NCI-H774 (cell line): ENCODE data around the gene CD276.

Experiments used
- DNase-seq: peaks from one replicate; lab custom pipeline; 2025; lab: John Stamatoyannopoulos, UW

The CD276 gene

DNA sequence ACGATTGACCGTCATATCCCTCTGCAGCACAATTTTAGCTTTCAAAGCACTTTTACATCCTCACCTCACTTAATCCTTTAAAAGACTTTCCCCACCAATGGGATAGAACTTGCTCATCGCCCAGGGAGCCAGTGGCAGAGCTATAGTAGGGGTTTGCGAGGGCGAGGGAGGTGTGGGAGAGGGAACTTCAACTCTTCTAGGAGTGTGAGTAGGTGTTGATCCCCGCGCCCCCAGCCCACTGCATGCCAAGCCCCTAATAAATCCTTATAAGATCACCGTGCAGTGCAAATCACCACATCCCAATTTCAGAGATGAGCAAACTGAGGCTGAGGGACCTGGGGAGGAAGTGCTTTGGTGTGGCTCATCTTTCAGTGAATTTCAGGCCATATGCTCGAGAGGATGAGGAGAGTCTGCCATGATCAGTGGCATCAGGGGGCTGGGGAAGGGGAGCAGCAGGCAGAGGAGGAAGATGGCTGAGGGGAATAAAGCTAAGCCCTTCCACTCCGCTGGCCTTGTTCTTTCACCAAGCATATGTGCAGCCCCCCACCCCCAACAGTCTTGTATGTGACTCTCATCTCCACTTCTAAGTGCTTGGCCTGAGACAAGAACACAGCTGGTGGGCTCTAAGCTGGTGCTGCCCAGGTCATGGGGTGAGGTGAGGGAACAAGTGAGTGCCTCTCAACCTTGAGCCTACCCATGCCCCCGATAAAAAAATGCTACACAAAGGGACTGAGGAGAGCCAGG lies 63.8 kb downstream of the CD276 start:
- no peak for DNase-seq

DNA sequence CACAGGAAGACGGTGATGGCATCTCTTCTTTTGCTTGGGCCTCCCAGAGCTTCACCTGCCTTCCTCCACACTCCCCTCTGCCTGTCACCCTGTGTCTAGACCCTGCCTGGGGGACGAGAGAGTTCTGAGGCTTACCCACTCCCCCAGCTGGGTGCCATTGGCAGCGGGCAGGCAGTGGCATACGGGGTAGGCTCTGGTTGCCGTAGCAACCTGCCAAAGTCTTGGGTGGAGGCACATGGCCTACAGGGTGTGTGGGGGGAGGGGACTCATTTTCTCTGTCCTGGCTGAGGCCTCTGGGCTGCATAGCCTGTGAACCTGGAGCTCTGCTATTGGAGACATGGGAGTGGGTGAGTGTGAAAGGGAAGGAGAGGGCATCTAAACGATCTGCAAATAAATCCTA lies 64.5 kb downstream of the CD276 start:
- no peak for DNase-seq

DNA sequence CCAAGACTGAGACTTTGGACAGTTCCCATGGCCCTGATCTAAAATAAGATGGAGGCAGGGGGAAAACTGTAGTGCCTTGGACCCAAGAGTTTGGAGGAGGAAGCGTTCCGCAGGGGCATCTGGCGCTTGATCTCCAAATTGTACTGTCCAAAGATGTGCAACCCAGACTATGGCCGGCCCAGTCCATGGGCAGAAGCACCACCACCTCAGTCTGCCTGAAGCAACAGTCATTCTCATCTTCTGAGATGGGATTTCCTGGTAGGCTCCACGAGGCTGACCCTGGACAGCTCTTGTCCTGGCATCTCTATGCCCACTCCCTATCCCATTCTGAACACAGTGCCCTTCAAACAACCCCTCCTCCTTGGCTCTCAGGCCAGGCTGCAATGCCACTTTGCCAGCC lies 65.3 kb downstream of the CD276 start:
- DNase-seq = no peak

DNA sequence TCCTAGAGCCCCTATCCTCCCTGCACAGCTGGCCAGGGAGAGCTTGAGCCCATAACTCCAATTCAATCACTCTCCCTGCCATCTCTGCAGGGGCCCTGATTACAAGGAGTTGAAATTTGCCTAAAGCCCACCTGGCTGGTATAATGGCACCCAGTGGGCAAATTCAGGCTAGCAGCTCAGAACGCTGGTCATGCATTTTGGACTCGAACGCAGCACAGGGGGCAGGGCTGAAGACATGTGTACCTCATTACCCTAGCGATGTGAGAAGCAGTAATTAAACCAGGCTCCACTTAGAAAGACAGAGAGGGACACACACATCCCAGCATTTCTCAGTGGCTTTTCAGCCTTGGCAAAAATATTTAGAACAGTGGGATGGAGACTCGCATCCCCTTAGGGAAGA lies 65.8 kb downstream of the CD276 start:
- DNase-seq = no peak

DNA sequence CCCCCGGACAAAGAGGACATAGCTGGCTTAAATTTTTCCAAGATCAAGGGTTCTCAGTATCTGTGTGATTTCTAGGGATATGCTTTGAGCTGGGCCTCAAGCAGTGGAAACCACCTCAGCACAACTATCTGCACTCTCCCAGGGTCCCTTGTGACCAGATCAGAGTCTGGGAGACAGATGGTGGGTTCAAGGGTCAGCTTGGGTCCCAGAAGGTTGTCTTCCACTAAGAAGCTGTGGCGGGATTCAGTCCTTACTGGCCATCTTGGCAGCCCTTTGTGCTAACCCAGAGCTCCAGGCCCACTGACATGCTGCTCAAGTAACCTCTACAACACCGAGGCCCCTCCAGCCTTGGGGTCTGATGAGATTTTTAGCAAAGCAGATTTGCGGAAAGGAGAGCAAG lies 66.3 kb downstream of the CD276 start:
- no peak for DNase-seq

DNA sequence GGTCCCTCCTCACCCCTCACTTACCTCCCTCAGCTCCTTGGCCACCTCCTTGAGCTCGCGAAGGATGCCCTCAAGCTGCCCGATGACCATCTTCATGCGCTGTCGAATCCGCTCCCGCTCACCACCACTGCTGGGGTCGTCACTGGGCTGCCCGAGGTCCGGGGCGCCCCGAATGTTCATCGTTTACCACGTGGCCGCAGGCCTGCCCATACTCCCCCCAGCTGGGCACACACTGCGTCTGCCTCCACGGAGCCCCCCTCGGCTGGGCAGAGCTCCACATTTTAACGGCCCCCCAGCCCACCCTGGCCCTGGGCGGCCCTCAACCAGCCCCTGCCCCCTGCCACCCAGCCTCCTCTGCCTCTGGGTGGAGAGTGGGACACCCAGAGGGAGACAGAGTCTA lies 66.8 kb downstream of the CD276 start:
- no peak for DNase-seq

DNA sequence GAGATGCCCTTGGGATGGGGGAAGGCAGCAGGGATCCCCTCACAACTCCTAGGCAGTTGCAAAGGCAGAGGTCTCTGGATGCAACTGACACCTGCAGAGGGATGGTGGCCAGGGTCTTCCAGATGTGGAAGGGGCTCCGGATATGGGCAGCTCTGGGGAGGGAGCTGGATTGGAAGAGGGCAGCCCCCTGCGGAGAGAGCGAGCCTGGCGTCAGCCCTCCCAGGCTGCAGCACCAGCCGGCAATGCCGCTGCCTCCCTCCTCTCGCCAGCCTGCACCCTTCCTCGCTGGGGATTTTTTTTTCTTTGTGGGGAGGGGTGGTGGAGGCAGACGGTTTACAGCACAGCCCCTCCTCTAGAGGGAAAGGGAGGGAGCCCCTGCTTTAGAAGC lies 67.3 kb downstream of the CD276 start:
- DNase-seq = no peak

DNA sequence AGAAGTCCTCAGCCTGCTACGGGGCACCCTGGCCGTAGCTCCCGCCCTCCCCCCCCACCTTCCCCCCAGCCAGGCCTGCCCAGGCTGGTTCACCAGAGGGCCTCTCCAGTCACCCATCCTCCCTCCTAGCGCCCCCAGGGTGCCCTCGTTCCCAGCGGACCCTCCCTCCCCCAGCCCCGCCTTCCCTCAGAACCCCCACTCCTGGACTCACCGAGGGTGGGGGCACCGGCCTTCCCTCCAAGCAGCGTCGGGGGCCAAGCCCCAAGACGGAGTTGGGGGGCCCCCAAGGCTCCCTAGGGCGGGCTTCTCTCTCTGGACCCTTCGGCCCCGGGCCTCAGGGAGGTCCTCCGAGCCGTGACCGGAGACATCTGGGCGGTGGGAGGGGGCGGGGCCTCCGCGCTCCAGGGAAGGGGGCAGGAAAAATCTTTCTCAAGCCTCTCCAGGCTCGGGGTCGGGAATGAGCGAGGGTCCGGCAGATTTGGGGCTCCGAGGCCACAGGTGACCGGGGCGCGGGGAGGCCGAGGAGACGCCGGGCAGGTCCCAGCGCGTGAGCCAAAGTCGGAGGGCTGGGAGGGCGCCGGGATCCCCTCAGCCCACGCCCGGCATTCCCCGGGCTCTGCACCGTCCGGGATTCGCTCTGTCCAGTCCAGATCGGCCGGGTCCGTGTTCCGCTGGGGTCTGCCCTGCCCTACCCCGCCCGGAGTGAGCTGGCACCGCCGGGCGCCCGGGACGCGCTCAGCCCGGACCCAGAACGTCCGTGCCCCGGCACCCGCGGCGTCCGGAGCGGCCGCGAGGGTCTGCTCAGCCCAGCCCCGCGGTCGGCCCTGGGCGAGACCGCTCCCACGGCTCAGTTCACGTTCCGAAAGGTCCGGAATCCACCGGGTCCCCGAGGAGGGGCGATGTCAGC lies 68.0 kb downstream of the CD276 start:
- DNase-seq = no peak

DNA sequence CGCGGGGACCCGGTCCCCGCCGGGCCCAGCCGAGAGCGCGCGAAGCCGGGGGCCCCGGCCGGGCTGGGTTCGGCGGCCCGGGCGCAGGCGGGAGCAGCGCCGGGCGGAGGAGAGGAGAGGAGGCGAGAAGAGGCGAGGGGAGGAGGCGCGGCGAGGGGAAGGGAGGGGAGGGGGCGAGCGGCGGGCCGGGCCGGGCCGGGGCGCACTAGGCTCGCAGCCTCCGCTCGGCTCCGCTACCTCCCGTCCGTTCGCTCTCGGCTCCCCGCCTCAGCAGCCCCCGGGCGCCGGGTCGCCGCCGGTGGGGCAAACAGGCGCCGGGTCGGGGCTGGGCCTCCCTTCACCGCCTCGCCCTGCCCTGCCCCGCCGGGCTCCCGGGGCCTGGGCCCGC lies 68.6 kb downstream of the CD276 start:
- no peak for DNase-seq

DNA sequence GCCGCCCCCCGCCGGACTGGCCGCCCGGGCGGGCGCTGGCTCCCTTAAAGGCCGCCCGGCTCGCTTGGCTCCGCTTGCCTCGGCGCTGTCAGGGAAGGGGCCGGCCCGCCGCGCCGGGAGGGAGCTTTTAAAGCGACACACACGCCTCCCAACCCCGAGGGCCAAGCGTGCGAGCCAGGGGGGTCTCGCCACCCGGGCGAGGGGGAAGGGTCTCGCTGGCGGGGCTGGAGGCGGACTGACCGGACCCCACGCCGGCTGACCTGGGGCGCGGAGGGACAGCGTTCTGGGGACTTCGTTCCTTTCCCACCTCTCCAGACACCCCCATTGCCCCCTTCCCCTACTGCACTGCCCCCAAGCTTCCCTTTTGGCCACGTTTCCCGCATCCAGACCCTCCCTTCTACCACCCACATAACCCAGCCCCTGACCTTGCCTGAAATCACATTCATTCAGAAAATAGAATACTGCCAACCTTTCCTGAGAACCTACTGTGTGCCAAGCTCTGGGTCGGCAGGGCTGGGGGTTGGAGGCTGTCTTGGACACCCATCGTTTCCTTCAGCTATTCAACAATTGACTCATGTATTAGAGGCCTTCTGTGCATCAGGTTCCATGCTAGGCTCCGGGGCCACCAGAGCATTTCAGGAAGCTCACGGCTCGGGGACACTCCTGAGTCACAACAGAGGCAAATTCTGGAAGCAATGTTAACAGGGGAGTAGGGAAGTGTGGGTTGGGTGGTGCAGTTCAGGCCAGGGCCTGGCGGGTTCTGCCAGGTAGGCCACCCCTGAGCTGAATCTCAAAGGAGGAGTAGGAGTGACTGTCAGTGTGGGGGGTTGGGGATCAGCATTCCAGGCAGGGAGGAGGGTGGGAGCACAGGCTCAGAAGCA lies 69.3 kb downstream of the CD276 start, which contains the start of gene INSYN1:
Gene INSYN1 (minus strand): TSS at position 102 of the 881 bp plus-strand sequence. CDS start 2,221 bp downstream, outside the sequence.
- DNase-seq = no peak

DNA sequence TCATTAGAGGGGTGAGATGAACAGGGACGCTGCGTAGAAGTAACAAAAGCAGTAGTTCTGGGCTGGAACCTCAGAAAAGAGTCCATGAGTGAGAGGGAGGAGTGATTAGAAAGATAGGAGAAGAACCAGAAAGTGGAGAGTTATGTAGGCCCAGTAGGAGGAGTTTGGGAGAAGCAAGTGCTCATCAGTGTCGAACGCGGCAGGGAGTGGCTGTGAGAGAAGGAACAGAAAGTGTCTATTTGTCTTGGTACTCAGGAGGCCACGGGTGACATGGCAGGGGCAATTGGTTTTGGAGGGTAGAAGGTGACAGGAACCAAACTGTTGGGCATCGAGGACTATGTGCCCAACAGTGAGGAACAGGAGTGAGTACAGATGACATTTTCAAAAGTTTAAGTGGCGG lies 70.3 kb downstream of the CD276 start:
- DNase-seq = no peak

DNA sequence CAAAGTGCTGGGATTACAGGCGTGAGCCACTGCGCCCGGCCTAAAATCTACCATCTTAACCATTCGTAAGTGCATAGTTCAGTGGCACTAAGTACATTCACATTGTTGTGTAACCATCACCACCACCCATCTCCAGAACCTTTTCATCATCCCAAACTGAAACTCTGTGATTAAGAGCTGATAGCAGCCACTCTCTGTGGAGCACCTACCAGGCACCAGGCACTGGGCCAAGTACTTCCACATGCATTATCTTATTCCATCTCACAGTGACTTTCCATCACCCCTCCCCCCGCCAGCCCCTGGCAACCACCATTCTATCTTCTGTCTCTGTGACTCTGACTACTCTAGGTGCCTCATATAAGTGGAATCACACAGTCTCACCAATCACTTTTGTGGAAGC lies 71.3 kb downstream of the CD276 start:
- DNase-seq = no peak

DNA sequence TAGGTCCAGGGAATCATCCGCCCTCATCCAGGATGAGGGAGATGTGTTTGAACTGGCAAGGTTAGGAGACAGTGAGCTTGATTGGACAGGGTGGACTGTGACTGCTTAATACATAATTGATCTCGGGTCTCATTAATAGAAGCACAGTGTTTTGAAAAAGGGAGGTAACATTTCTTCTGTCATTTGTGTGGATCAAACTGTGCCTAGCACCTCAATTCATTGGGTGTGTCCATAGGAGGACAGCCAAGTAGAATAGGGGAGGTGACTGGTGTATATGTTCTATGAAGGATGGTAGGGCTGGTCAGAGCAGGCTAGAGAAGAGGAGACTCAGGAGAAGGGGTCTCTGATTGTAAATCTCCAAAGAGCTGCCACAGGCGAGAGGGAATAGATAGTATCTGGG lies 71.8 kb downstream of the CD276 start:
- no peak for DNase-seq

DNA sequence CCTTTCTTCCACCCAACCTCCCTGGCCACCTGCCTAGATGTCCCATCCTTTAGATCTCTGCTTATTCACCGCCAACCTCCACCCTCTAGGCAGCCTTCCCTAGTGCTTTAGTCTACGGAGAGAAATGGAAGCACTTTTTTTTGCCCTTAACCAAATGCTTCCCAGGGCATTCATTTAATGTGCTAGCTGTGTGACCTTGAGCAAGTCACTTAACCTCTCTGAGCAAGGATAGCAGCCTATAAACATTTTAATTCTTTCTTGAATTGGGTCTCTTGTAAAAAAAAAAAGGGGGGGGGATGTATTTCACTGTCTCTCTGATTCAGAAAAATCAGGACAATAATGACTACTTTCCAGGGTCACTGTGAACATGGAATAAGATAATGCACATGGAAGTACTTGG lies 72.2 kb downstream of the CD276 start:
- DNase-seq = no peak

DNA sequence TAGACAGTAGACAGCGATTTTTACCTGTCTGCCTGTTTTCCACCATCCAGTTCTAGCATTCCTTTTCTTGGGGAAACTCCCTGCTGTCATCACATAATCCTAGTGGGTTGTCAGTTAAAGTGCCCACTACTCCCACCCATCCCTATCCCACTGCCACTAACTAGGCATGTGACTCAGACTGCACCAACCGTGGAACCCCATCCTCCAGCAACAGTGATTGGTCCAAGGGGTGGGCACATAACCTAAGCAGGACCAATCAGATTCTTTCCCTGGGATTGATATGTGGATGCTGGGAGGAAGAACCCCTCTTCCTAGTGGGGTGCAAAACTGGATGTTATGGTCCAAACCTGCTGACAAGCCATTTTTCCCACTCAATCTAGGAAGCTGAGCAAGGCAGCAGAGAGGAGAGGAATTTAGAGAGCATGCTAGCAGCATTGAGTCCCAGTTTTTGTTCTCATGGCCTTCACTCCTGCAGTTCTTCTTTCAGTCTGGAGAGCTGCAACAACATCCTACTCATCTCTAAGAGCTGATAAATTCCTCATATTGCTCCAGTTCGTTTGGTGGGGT lies 72.8 kb downstream of the CD276 start:
- DNase-seq = no peak

DNA sequence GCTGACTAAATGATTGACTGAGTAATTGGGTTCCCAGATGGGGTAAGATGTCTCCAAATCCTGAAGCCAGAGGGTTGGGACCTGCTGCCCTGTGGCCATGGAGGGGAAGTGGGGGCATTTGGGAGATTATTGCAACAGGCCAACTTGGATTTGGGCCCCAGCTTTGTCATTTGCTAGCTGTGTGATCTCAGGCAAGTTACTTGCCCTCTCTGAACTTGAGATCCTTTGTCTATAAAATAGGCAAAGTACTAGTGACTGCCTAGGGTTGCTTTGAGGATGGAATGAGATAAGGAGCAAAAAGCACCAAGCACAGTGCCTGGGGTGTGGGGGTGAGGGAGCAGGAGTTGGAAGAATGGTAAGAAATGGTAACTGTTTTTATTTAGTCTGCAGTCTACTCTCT lies 73.4 kb downstream of the CD276 start:
- no peak for DNase-seq

DNA sequence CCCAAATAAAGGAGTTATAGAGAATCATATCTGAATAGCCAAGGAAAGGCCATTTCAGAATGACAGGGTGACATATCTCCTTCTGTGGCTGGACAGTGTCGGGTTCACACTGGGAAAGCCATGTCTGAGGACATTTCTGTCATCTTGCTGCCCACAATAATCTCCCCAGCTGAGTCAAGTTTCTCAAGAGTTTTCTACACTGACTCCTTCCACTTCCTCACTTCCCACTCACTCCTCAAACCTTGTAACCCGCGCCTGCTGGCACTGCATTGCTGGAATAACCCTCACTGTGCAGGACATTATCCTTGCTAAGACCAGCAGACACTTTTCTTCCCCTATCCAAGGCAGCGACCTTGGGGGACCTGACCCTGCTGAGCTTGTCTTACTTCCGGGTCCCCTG lies 74.3 kb downstream of the CD276 start:
- DNase-seq = no peak

DNA sequence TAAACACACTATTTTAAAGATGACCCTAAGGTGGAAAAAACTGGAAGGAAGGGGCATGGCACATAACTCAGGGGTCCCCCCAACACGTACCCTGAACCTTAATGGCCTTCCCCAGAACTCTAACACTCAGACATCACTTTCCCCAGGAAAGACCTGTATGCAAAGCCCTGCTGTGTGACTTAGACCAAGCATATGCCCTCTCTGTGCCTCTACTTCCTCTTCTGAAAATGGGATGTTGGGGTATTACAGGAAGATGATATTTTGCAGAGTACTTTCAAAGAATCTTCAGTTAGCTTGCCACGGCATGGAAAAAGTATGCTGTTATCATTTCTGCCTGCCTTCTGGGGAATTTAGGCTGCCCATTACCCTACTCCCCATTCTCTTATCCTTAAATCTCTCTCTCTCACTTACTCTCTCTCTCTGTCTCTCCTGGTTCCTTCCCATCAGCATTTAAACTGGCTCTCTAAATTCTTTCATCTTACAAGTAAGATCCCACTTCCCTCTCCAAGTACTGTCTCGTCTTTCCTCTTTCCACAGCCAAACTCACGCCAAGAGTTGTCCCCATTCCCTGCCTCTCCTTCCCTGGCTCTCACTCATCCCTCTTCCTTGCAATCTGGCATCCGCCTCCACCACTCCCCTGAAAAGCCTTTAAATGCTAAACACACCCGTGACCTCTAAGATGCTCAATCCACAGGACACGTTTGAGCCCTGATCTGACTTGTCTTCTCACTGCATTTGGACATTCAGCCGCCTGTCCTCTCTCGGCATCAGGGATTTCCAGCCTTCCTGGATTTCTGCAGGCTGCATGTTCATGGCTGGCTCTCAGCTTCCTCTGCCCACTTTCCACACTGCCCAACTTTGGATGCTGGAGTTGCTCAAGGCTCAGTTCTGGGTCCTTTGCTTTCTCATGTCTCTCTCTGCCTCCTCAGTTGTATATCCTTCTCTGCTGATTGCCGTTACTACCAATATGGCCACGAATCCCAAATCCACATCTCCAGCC lies 76.4 kb downstream of the CD276 start:
- DNase-seq = no peak

DNA sequence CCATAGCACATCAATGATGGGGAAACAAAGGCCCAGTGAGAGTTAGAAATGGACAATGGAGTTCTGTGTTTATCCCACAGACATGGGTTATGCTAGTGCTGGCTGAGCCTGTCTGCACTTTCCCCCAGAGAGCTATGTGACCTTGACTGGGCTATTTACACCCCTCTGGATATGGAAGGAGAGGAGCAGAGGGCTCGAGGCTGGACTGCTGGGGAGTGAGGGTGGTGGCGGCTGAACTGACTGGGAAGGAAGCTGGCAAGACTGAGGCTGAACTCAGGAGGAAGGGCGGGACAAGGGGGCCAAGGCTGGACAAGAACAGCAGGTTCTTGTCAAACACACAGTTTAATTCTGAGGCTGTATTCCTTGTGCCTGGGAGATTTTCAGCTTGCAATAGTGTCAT lies 79.7 kb downstream of the CD276 start:
- no peak for DNase-seq
